DMS53 (cell line): ENCODE measurements around the gene PHLDB3.
A peak's percentile ranks its signal among the peaks of the same experiment; 100 is the strongest.
"Not testable (repeated sequence)": the region's sequence is repeated elsewhere in the genome, so short reads cannot be mapped to it uniquely, and the experiment has no call there.

Experiments
- DNase-seq: peaks from one replicate; lab custom pipeline; 2025; lab: John Stamatoyannopoulos, UW

Gene PHLDB3

DNA sequence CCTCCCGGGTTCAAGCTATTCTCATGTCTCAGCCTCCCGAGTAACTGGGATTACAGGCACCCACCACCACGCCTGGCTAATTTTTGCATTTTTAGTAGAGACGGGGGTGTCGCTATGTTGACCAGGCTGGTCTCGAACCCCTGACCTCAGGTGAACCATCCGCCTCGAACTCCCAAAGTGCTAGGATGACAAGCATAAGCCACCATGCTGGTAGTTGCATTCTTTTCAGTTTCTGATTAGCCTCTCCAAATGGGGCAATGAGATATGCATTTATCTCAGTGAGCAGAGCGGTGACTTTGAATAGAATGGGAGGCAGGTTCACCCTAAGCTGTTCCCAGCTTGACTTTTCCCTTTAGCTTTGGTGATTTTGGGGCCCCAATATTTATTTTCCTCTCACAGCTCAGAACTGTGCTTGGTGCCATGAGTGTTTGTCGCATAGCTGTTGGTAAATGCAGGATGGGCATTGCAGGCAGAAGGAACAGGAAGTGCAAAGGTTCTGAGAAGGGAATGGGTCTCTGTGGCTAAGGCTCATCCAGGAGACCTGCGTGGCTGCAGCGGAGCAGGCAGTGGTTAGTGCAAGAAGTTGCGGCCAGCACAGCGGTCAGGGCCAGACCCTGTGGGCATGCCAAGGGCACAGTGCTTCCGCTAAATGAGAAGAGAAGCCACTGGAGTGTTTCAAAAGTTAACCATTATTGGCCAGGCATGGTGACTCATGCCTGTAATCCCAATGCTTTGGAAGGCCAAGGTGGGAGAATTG lies 59.8 kb downstream of the PHLDB3 start:
- DNase-seq: no peak

DNA sequence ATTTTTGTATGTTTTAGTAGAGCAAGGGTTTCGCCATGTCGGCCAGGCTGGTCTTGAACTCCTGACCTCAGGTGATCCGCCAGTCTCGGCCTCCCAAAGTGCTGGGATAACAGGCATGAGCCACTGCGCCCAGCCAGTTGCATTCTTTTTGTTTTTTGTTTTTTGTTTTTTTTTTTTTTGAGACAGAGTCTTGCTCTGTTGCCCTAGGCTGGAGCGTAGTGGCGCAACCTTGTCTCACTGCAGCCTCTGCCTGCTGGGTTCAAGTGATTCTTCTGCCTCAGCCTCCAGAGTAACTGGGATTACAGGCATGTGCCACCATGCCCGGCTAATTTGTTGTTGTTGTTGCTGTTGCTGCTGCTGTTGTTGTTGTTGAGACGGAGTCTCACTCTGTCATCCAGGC lies 60.5 kb downstream of the PHLDB3 start:
- not testable (repeated sequence) for DNase-seq

DNA sequence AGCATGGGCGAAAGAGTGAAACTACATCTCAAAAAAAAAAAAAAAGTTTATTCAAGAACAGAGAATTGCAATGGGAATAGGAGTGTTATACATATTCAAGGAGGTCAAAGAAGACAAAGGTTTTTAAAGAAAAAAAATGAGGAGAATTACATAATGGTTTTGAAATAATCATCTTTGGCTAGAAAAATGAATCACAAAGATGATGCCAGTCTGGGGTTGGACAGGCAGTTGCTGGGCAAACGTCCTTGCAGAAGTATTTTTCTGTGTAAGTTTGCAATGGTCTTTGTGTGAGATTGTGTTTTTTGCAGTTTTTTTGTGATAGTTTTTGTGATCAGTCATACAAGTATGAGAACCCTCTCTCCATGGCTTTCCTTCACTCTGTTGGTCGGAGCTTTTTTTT lies 62.8 kb downstream of the PHLDB3 start:
- DNase-seq: no peak

DNA sequence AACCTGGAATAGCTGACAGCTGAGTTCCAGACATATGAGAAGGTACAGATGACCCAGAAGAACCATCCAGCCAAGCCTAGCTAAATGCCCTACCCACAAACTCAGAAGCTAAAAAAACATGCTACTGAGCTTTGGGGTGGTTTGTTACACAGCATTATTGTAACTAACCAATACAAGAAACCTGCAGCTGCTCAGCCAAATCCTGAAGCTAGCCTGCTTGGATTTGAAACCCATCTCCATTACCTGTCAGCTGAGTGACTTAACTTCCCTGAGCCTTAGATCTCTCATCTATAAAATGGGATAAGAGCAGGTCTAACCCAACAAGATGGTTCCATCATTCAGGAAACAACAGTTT lies 64.9 kb downstream of the PHLDB3 start:
- DNase-seq: no peak

DNA sequence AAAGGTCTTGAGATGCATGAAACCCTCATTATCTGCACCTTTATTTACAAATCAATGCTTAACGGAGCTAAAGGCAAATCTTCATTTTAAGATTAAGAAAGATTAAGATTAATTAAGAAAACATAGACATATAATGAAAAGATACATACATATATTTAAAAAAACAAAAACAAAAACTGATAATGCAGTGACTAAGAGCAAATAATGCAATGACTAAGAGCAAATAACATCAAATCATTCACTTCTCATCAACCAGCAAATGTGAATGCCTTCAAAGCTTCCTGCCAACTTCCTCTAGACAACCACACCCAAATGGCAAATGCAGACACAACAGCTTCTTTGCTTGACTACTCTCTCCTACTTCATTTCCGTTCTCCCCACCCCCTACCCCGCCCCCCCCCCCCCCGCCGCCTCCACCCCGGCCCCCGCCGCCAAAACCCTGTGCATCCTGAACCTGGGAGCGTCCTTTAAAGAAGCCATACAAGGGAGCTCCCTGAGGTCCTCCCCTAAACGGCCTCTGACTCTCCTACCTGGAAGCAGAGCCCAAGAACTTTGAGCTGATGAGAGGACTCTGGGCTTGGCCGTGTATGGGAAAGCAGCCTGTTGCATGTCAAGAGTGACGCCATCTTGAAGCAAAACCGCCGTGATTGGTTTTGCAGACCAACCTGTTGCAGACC lies 65.4 kb downstream of the PHLDB3 start:
- peak; percentile 67 for DNase-seq

DNA sequence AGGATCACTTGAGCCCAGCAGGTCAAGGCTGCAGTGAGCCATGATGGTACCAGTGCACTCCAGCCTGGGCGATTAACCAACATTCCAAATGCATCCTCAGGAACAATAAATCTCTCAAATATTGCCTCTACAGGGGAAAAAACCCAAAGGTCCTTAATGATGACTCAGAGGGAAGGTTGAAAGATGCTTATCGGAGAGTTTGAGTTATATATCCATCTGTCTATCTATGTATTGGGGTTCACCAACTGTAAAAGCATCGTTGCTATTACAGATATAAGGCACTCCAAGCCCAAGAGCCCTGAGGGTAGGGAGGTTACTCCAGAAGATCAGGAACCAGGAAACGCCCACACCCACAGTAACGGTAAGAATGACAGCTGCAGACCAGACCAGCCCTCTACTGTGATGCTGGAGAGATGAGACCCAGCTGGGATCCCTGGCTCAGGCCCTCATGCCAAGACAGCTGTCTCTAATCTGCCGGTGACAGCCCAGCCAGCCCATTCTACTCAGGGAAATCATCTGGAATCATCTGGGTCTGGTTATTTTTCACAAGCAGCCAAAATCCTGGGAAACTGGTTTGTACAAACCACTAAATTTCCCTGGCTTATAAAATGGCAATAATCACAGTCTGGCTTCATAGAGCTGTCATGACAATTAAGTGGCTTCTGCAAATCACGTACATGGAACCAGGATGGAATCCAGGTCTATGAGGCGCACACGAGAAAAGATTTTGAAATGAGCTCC lies 66.1 kb downstream of the PHLDB3 start:
- peak; percentile 26 for DNase-seq

DNA sequence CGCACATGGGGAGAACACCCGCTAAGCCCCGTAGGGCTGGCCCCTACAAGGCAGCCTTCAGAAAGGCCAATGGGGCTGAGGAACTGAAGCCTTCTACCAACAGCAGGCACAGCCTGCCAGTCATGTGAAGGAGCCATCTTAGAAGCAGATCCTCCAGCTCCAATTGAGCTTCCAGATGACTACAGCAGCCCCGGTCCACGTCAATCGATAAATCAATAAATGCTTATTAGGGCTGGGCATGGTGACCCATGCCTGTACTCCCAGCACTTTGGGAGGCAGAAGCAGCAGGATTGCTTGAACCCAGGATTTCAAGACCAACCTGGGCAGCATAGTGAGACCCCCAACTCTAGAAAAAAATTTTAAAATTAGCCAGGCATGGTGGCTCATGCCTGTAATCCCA lies 66.8 kb downstream of the PHLDB3 start:
- no peak for DNase-seq

DNA sequence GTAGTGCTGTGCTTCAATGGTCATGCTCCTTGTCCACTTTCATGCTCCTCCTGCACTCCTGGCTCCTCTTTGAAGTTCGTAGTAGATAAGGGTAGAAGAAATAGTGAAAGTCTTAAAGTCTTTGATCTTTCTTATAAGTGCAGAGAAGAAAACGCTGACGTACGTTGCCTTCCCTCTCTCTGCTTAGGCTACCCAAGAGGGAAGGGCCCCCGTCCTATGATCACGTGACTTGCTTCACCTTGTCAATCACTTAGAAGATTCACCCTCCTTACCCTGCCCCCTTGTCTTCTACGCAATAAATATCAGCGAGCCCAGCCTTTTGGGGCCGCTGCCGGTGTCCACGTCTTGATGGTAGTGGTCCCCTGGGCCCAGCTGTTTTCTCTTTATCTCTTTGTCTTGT lies 67.3 kb downstream of the PHLDB3 start:
- not testable (repeated sequence) for DNase-seq

DNA sequence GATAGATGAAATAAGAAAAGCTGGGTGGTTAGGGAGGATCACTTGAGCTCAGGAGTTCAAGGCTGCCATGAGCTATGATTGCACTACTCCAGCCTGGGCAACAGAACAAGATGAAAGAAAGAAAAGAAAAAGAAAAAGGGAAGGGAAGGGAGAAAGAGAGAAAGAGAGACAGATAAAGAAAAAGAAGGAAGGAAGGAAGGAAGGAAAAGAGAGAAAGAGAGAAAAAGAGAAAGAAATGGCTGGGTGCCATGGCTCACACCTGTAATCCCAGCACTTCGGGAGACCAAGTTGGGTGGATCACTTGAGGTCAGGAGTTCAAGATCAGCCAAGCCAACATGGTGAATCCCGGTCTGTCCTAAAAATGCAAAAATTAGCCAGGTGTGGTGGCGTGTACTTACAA lies 68.8 kb downstream of the PHLDB3 start:
- no peak for DNase-seq

DNA sequence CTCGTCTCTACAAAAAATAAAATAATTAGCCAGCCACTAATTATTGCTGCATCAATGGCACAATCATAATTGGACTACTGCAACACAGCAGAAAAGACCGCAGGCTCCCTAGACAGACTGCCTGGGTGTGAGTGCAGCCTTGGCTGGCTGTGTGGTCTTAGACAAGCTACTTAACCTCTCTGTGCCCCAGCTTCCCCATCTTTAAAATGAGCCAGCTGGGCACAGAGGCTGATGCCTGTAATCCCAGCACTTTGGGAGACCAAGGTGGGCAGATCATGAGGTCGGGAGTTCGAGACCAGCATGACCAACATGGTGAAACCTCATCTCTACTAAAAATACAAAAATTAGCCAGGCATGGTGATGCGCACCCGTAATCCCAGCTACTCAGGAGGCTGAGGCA lies 70.9 kb downstream of the PHLDB3 start:
- DNase-seq: no peak

DNA sequence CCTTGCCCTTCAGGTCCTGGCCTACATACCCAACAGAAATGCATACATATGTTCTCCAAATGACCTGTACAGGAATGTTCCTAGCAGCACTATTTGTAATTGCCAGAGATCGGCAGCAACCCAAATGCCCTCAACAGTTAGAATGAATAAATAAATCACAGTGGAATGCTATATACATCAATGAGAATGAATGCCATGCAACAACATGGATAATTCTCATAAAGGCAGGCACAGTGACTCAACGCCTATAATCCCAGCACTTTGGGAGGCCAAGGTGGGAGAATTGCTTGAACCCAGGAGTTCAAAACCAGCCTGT lies 71.2 kb downstream of the PHLDB3 start:
- DNase-seq: no peak

DNA sequence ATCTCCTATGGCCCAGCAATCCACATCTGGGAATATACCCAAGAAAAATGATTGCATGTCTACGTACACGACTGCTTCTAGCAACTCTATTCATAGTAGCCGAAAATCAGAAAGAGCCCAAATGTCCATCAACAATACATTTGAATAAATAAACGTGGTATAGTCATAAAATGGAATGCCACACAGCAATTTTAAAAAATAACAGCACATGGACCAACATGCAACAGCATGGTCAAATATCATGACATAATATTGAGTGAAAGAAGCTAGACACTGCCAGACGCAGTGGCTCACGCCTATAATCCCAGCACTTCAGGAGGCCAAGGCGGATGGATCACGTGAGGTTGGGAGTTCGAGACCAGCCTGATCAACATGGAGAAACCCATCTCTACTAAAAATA lies 73.6 kb downstream of the PHLDB3 start:
- no peak for DNase-seq

DNA sequence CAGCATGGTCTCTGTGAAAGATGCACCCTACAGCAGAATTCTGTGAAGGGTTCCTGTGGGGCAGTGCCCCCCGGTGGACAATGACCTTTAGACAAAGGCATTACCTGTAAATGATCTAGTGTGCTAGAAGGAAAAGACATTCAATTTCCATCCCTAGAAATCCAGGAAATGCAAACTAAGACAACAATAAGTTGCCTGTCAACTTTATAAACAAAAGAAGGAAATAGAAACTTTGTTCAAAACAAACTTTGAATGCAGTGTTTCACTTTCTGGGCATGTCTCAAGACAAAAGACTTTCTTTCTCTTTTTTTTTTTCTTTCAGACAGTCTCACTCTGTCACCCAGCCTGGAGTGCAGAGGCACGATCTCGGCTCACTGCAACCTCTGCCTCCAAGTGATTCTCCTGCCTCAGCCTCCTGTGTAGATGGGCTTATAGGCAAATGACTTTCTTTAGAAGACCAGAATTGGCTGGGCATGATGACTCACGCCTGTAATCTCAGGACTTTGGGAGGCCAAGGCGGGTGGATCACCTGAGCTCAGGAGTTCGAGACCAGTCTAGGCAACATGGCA lies 74.3 kb downstream of the PHLDB3 start:
- no peak for DNase-seq

DNA sequence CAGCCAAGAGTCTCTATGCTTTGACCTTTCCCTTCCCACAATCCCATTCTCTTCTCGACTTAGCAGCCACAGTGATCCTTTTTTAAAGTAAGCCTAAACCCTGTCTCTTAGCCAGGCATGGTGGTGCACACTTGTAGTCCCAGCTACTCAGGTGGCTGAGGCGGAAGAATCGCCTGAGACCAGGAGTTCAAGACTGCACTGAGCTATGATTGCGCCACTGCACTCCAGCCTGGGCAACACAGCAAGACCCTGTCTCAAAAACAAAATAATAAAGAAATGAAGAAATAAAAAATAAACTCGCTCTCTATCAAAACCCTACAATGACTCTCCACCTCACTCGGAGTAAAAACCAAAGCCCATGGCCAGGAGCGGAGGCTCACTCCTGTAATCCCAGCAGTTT lies 75.2 kb downstream of the PHLDB3 start:
- DNase-seq: no peak

DNA sequence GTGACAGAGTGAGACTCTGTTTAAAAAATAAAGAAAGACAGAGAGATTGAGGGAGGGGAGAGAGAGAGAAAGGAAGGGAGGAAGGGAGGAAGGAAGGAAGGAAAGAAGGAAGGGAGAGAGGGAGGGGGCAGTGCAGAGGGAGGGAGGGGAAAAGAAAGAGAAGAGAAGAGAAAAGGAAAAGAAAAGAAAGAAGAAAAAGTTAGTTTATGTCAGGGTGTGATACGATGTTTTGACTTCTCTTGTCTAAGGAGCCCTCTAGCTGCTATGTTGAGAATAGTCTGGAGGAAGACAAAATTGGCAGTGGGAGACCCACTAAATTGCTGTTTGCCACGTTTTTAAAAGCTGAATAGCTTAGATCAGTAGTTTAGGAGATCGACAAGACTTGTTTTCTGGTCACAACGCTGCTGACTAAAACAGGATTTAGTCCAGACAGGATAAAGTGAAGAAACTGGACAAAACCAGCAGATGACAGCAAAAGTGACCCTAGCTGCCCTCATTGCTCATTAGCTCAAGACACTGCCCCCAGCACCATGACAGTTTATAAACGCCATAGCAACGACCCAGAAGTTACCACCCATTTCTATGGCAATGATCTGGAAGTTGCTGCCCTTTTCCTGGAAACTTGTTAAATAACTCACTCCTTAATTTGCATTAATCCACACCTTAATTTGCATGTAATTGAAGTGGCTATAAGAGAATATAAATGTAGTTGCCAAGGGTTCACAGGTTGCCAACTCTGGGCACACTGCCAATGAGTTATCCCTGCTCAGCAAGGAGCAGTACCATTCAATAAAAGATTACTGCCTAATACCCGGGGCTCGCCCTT lies 78.8 kb downstream of the PHLDB3 start:
- peak; percentile 48 for DNase-seq
